ENCODE measurements around the gene ENPP7.
A peak's percentile ranks its signal among the peaks of the same experiment; 100 is the strongest.

Gene ENPP7

GRCh38 chr17:79705674-79706073 is 25.1 kb upstream of the ENPP7 start:
- no peak for DNase-seq

GRCh38 chr17:79706931-79707850 is 23.6 kb upstream of the ENPP7 start:
- no peak for DNase-seq

GRCh38 chr17:79707931-79708891 is 22.5 kb upstream of the ENPP7 start:
- DNase-seq, result peak; percentile 65

GRCh38 chr17:79711715-79712305 is 18.9 kb upstream of the ENPP7 start:
- DNase-seq, result no peak

GRCh38 chr17:79713391-79713790 is 17.4 kb upstream of the ENPP7 start:
- no peak for DNase-seq

- no peak for DNase-seq
Observed at GRCh38 chr17:79714176-79715097, 16.3 kb upstream of the ENPP7 start.

- DNase-seq, result no peak
Observed at GRCh38 chr17:79715098-79715942, 15.4 kb upstream of the ENPP7 start.

- no peak for DNase-seq
Observed at GRCh38 chr17:79715943-79716797, 14.6 kb upstream of the ENPP7 start.

- DNase-seq, result no peak
Observed at GRCh38 chr17:79720705-79721292, 9.9 kb upstream of the ENPP7 start.

GRCh38 chr17:79721993-79722671 is 8.6 kb upstream of the ENPP7 start:
- no peak for DNase-seq

- no peak for DNase-seq
Observed at GRCh38 chr17:79722787-79723186, 8.0 kb upstream of the ENPP7 start.

- peak; percentile 86 for DNase-seq
Observed at GRCh38 chr17:79728169-79728907, 2.4 kb upstream of the ENPP7 start.

GRCh38 chr17:79728908-79729471 is 1.8 kb upstream of the ENPP7 start:
- no peak for DNase-seq

GRCh38 chr17:79729761-79730160 is 982 bp upstream of the ENPP7 start:
- DNase-seq, result no peak

GRCh38 chr17:79730437-79730768 is 340 bp upstream of the ENPP7 start:
- DNase-seq, result no peak

GRCh38 chr17:79732254-79732653 is 1.5 kb downstream of the ENPP7 start:
- DNase-seq, result no peak

- DNase-seq, result peak; percentile 75
Observed at GRCh38 chr17:79732804-79733691, 2.3 kb downstream of the ENPP7 start.

Measured in suppressor macrophage treated with lipopolysaccharide for 4 hours (primary cell).